Stomach smooth muscle (tissue), 2 donors: ENCODE data around the gene ADAMTSL5.

ENCODE experiments used
- H3K27ac ChIP-seq: one replicate; pipeline ENCODE4 v1.7.0; 2013; ENCODE audit warnings: mild to moderate bottlenecking, low read length, inconsistent platforms
- H3K27me3 ChIP-seq, 2 donors: one replicate each; pipeline ENCODE4 v1.7.0; 2013; ENCODE audit warnings: low read length in 2 of 2; ENCODE audit not compliant: insufficient read depth in 2 of 2, control insufficient read depth in 1 of 2
- H3K36me3 ChIP-seq, 2 donors: one replicate each; pipeline ENCODE4 v1.7.0; 2013; ENCODE audit warnings: low read length in 2 of 2; ENCODE audit not compliant: control insufficient read depth in 2 of 2, insufficient read depth in 2 of 2
- H3K4me1 ChIP-seq: one replicate; pipeline ENCODE4 v1.7.0; 2013; ENCODE audit warnings: low read length; ENCODE audit not compliant: control insufficient read depth, insufficient read depth
- H3K4me3 ChIP-seq, 2 donors: one replicate each; pipeline ENCODE4 v1.7.0; 2013; ENCODE audit warnings: low read length in 2 of 2
- H3K9ac ChIP-seq, 2 donors: one replicate each; pipeline ENCODE4 v1.7.0; 2013; ENCODE audit warnings: low read length in 2 of 2, mild to moderate bottlenecking in 1 of 2
- H3K9me3 ChIP-seq, 2 donors: one replicate each; pipeline ENCODE4 v1.7.0; 2013; ENCODE audit warnings: low read length in 2 of 2; ENCODE audit not compliant: control insufficient read depth in 2 of 2
- donor health status: healthy.
- donor health status: Pancreatic carcinoma.

ADAMTSL5 gene

GRCh38 chr19:1528596-1529429, 16.0 kb upstream of the ADAMTSL5 start:
- H3K27me3 ChIP-seq, result peaks cover 38 to 40% of the 10 kb centered on the region in 2 donors
- H3K9ac ChIP-seq, result no peak overlapping the region
- H3K27ac ChIP-seq, result no peak overlapping the region
- H3K9me3 ChIP-seq, result no peaks in the 10 kb centered on the region
- peaks cover 4% of the 10 kb centered on the region for H3K4me1 ChIP-seq
- H3K4me3 ChIP-seq, result no peak overlapping the region
- no peaks in the 10 kb centered on the region for H3K36me3 ChIP-seq

DNA sequence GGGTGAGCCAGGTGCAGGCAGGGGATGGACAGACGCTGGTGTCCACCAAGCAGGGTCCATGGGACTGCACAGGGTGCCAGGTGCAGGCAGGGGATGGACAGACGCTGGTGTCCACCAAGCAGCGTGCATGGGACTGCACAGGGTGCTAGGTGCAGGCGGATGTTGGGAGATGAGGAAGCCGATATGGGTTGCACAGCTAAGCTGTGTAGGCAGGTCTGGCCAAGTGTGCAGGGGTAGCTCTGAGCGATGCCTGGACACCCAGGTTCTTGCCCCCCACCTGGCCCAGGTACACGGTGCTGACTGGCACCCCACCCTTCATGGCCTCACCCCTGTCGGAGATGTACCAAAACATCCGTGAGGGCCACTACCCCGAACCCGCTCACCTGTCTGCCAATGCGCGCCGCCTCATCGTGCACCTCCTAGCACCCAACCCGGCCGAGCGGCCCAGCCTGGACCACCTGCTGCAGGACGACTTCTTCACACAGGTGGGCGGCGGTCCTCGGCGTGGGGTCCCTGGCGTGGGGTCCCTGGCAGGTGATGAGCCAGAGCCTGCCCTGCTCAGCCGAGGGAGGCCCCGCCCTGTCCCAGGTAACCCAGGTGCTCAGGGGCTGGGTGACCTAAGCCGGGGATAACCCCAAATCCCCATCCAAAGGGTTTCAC, 15.0 kb upstream of the ADAMTSL5 start:
- Histone ChIP-seq H3K27ac (no peak overlapping the region), H3K4me1 (peaks cover 6% of the 10 kb centered on the region), H3K4me3 (no peak overlapping the region), H3K9me3 (no peaks in the 10 kb centered on the region), H3K27me3 (peaks cover 45 to 47% of the 10 kb centered on the region in 2 donors), H3K36me3 (no peaks in the 10 kb centered on the region), H3K9ac (no peak overlapping the region)

DNA sequence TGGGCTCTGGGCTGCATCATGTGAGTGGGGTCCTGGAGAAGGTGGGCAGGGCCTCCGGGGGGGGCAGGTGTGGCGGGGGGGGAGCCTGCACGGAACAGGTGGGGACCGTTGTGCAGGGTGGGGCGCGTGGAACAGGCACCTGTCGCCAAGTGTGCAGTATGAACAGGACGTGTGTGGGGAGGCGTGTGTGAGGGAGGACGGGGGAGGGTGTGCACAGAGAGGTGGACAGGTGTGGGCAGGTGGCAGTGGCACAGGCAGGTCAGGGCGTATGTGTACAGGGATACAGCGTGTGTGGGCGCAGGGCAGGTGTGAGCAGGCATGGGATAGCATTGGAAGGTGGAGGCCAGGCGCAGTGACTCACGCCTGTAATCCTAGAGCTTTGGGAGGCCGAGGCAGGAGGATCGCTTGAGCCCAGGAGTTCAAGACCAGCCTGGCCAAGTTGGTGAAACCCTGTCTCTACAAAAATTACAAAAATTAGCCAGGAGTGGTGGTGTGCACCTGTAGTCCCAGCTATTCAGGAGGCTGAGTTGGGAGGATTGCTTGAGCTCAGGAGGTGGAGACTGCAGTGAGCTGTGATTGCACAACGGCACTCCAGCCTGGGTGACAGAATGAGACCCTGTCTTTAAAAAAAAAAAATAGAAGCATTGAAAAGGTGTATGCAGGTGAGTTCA, 14.3 kb upstream of the ADAMTSL5 start:
- H3K9ac ChIP-seq, result no peak overlapping the region

GRCh38 chr19:1526066-1526778, 13.4 kb upstream of the ADAMTSL5 start:
- Histone ChIP-seq H3K9me3 (no peaks in the 10 kb centered on the region), H3K4me3 (no peak overlapping the region), H3K27me3 (peaks cover 41 to 45% of the 10 kb centered on the region in 2 donors), H3K36me3 (no peaks in the 10 kb centered on the region), H3K9ac (no peak overlapping the region), H3K27ac (no peak overlapping the region), H3K4me1 (peaks cover 6% of the 10 kb centered on the region)

More for the DNA sequence above, 14.3 kb upstream of the ADAMTSL5 start:
- Histone ChIP-seq H3K9me3 (no peaks in the 10 kb centered on the region), H3K27ac (no peak overlapping the region), H3K27me3 (peaks cover 45 to 47% of the 10 kb centered on the region in 2 donors), H3K4me1 (peaks cover 6% of the 10 kb centered on the region), H3K36me3 (no peaks in the 10 kb centered on the region), H3K4me3 (no peak overlapping the region)

GRCh38 chr19:1525343-1525742, 12.5 kb upstream of the ADAMTSL5 start:
- Histone ChIP-seq H3K9me3 (no peaks in the 10 kb centered on the region), H3K4me1 (peaks cover 6% of the 10 kb centered on the region), H3K9ac (no peak overlapping the region), H3K4me3 (no peak overlapping the region), H3K27ac (no peak overlapping the region), H3K27me3 (peaks cover 41 to 45% of the 10 kb centered on the region in 2 donors), H3K36me3 (no peaks in the 10 kb centered on the region)

DNA sequence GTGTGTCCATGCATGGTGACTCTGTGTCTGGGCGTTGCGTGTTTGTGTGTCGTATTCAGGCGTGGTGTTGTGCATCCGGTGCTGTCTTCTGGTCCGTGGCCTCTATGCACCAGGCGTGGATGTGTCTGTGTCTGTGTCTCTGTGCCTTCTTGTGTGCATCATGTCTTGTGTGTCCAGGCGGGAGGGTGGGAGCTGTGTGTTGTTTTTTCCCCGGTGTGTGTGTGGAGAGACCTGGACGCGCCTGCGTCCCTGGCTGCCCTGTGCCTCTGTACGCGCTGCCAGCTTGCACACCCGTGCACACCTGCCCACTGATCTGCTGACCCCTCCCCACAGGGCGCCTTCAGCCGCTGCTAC, 12.1 kb upstream of the ADAMTSL5 start:
- Histone ChIP-seq H3K27me3 (peaks cover 41 to 43% of the 10 kb centered on the region in 2 donors), H3K4me3 (no peak overlapping the region), H3K9ac (no peak overlapping the region)

DNA sequence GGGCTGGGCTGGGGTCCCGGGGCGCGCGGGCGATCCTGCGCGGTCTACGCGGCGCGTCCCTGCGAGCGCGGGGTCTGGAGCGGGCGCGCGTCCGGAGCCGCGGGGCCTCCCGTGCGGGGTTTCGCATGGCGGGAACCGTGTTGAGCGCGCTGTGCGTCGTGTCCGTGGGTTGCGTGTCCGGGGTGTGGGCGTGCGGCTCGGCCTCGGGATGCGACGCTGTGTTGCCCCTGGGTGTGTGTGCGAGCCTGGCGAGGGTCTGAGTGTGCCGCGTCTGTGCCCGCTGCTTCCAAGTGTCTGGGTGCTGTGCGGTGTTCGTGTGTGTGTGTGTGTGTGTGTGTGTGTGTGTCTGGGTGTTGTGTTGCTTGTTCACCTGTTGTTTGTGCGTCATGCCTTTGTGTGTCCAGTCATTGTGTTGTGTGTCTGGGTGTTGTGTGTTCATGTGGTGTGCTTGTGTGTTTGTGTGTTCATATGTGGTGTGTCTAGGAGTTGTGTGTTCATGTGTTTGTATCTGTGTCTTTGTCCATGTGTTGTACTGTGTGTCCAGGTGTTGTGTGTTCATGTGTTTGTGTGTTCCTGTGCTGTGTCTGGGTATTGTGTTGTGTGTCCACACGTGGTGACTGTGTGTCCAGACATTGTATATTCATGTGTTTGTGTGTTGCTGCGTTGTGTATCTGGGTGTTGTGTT, 11.6 kb upstream of the ADAMTSL5 start:
- Histone ChIP-seq H3K9ac (no peak overlapping the region), H3K4me1 (peaks cover 6% of the 10 kb centered on the region), H3K36me3 (no peaks in the 10 kb centered on the region), H3K4me3 (no peak overlapping the region), H3K9me3 (no peaks in the 10 kb centered on the region), H3K27me3 (peaks cover 40 to 41% of the 10 kb centered on the region in 2 donors), H3K27ac (no peak overlapping the region)

More for the DNA sequence above, 12.1 kb upstream of the ADAMTSL5 start:
- Histone ChIP-seq H3K9me3 (no peaks in the 10 kb centered on the region), H3K27ac (no peak overlapping the region), H3K4me1 (peaks cover 6% of the 10 kb centered on the region), H3K36me3 (no peaks in the 10 kb centered on the region)

DNA sequence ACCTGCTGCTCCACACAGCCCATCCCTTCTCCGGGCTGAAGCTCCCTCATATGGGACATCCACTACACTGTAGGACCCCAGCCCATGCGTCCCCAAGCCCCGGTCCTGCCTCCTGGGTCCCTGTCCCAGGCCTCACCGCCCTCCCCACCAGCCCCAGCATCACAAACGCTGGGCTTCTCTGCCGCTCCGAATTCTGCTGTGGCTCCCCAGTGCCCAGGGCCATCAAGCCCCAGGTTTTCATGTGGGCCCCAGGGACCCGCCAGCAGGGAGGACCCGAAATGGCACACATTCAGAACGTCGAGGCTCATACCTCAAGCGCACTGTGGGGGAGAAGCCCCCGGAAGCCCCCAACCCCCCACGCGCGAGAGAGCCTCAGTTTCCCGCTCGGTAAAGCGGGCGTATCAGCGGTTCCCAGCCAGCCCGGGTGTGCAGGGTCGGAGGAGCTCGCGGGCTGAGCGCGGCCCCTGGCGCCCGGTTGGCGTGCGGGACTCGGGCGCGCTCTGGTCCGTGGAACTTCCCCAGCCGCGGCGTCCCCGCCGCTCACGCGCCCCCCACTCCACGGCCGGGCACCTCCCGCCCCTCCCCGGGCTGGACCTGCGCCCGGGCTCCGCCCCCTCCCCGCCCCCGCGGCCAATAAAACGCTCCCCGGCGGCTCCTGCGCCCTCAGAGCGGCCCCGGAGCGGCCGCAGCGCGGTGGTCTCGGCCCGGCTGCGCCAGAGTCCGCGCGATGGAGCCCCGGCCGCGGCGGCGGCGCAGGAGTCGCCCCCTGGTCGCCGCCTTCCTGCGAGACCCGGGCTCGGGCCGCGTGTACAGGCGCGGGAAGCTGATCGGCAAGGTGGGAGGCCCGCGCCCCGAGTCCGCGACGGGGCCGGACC, 10.8 kb upstream of the ADAMTSL5 start, which contains the start of gene PLK5:
Gene PLK5, plus strand, starts transcription at position 666 of the 875 bp plus-strand sequence. CDS start 2,920 bp downstream, outside the sequence.
- Histone ChIP-seq H3K9ac (no peak within 1 kb of the TSS), H3K27me3 (peaks cover 36 to 38% of the 10 kb centered on the region in 2 donors), H3K27ac (no peak within 1 kb of the TSS), H3K36me3 (no peaks in the 10 kb centered on the region), H3K4me1 (peaks cover 6% of the 10 kb centered on the region), H3K9me3 (no peaks in the 10 kb centered on the region), H3K4me3 (no peak within 1 kb of the TSS)

DNA sequence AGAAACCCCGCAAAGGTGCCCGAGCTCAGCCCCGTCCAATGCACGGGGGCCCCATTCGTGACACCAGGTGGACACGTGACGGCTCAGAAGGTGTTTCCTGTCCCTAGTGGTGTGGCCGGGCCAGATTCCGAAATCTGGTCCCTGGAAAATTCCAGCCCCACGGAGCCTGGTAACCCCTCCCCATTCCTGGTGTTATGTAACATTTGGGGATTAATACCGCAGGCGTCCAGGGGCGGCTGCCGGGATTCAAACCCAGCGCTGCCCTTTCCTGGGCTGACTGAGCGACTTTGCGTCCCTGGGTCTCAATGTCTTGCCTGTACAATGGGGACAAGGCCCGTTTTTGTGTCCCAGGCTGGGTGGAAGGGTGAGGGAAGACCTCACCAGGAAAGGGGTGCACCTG, 10.0 kb upstream of the ADAMTSL5 start:
- Histone ChIP-seq H3K4me3 (no peak overlapping the region), H3K36me3 (no peaks in the 10 kb centered on the region), H3K9ac (no peak overlapping the region), H3K27me3 (peaks cover 36 to 40% of the 10 kb centered on the region in 2 donors), H3K27ac (no peak overlapping the region), H3K9me3 (no peaks in the 10 kb centered on the region), H3K4me1 (peaks cover 9% of the 10 kb centered on the region)
